ENCODE data around the gene GFER.

GFER gene

DNA sequence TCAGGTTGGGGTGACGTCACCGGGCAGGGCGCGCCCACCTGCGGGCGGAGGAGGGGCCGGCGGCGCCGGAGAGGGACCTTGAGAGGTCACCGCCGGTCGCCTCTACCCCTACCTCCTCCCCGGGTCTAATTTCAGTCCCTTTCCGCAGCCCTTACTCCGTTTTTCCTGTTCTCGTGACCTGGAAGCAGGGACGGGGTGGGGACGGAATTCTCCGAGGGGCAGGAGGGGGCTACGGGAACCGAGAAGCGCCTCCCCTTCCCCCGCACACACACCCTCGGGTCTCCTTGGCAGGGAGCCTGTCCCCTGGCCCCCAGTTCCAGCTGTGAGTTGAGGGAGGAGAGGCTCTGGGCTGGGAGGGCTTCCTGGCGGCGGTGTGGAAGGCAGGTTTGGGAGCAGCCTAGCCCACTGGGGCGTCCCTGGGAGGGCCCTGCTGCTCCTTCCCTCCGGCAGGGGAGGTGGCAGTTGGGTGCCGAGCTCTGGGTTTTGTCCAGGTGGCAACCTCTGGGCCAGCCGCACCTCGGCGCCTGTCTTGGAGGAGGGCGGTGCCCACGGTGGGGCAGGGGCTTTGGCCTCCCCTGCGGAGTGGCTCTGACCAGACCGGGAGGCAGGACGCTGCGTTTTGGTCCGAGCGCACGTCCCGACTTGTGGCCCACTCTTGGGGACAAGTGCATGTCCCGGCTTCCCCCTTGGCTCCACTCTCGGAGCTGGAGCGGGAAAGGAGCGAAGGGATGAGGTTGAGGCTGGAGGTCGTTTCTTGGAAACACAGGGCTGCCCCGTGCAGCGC lies 6.5 kb downstream of the GFER start:
- DNase-seq (ENCODE audit: low spot score), result no peak

DNA sequence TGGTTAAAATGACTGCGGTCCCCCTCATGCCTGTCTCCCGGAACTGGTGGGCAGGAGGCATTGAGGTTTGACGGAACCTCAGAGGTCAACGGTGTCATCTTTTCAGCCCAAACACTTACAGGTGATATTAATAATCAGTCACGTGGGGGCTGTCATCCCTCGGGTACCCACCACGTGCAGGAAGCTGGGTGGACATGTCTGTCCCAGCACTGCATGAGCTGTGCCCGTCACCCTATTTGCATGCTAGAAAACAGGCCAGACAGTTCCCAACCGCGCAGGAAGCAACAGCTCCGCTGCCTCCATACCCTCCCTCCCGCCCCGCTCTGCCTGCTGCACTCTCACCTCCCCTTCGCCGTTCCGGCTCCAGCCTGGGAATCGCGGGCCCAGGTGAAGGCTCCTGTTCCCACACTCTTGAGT lies 7.2 kb downstream of the GFER start:
- DNase-seq (ENCODE audit: low spot score), result no peak

GRCh38 chr16:1991588-1991947 lies 7.6 kb downstream of the GFER start:
- DNase-seq (ENCODE audit: low spot score), result no peak

GRCh38 chr16:1991948-1992703 lies 8.1 kb downstream of the GFER start:
- DNase-seq (ENCODE audit: low spot score), result peak; percentile 83

GRCh38 chr16:1992704-1993317 lies 8.8 kb downstream of the GFER start:
- no peak for DNase-seq (ENCODE audit: low spot score)

DNA sequence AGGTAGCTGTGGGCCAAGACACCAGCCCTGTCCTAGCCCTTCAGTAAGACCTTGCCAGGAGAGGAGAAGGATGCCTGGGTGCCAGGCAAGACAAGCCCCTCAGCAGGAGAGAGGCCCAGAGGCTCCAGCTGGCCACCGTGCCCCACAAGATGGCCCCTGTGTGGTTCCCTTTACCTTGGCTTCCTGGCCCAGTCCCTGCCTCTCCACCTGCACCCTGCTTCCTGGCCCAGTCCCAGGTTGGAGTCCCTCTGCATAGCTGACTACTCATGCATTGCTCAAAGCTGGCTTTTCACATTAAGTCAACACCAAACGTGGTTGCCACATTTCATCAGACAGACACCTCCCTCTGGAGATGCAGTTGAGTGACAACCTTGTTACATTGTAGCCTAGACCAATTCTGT lies 9.7 kb downstream of the GFER start:
- no peak for DNase-seq (ENCODE audit: low spot score)

DNA sequence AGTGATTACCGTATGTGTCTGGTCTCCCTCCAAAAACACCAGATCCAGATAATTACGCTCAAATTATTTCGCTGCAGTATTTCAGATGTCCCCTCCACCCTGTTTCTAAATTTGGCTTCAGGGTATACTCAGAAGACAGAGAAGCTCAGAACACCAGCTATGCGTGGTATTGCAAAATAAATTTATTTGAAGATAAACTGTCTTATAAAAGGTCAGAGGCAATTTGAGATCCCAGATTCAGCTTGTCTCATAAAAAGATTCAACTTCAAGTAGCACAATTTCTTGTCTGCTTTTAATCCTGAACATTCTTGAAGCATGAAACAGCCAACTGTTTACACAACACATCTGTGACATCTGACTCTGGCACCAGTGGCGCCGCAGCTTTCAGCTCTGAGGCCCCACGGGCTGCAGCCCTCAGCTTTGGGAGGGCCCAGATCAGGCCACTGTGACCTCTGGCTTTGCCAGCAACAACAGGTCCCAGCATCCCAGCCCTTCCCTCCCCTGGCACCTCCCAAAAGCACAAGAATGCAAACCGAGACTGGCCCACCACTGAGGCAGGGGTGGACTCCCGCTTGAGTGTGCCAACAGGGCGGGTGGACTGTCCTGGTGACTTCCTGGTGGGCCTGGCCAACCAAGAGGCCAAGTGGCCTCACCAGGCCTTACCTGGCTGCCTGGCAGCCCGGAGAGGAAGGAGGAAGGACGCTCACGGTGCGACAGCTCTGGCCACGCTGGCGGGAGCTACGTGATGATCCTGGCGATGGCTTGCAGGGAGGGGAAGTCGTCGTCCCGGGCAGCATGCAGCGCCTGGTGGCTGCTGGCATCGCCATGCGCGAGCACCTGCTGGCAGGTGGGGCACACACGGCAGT lies 13.7 kb downstream of the GFER start:
- DNase-seq (ENCODE audit: low spot score), result no peak

DNA sequence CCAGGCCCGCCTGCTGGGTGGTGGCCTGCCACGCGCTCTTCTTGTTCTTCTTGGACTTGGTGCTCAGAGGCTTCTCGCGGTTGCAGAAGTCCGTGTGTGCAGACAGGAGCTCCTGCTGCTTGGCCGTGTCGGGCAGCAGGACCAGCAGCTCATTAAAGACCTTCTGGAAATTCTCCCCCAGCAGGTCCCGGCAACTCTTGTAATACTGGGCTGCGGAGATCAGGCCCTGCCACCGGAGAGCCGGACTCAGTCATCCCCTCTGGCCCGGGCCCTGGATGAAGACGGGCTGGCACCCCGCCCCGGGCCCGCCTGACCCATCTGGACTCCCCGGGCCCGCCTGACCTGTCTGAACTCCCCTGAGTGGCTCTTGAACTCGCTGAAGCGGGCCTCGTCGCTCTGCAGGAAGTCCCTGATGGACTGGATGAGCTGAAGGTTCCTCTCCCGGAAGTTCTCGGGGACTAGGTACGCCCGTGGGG lies 14.4 kb downstream of the GFER start:
- DNase-seq (ENCODE audit: low spot score), result no peak

- no peak for DNase-seq (ENCODE audit: low spot score)
Measured at GRCh38 chr16:1998852-1999801, 15.1 kb downstream of the GFER start.

GRCh38 chr16:1999866-2000514 lies 16.0 kb downstream of the GFER start:
- no peak for DNase-seq (ENCODE audit: low spot score)

DNA sequence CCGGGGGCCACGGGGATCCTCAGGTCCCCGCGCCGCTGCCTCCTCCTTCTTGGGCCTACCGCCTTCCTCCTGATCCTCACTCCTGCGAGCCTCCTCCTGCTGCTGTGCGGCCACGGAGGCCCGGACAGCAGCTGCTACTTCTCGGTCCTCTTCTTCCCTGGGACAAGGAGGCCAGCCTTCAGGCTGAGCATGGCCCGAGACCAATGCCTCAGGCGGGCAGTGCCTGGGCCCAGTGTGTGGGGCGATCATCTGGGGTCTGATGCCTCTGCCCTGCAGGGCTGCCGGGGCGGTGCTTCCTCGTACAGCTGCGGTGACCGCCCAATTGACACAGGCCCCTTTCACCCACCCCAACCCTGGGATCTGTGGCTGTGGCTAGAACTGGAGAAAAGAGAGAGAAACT lies 17.0 kb downstream of the GFER start:
- no peak for DNase-seq (ENCODE audit: low spot score)

DNA sequence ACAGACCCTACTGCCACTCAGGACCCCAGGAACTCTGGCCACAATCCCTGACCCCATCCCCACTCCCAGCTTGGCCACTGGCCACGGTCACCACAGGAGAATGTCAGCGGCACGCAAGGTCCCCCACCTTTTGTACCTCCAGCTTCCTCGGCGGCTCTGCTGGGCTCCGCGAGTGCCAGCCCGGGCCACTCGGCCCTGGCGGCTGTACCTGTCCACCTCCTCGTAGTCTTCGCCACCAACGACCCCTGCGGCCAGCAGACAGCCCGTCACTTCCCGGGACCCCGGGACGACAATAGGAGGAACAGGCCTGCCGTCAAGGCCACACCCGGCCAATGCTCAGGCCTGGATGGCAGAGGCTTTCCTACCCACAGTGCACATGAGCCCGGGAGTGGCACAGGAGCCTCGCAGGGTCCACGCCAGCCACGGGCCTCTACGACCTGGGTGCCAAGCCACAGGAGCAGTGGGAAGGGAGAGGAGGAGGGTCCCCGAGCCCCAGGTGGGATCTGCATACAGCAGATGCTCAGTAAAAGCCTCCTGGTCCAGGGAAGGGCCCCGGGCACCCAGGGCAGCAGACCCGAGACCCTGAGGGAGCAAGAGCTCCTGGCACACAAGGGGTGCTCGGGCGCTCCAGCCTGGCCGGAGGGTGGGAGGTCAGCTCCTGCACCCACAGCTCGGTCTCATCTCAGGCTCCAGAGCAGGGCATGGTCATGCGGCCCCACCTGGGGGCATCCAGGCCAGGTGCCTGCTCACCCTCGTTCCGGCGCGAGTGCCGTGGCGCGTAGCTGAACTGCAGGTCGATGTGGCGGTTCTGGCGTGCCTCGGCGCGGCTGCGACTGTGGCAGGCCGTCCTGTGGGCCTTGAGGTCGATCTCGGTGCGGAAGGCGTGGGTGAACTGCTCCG lies 17.7 kb downstream of the GFER start:
- no peak for DNase-seq (ENCODE audit: low spot score)

GRCh38 chr16:2002406-2003230 lies 18.6 kb downstream of the GFER start:
- DNase-seq (ENCODE audit: low spot score), result no peak

GRCh38 chr16:2003231-2003826 lies 19.3 kb downstream of the GFER start:
- no peak for DNase-seq (ENCODE audit: low spot score)

DNA sequence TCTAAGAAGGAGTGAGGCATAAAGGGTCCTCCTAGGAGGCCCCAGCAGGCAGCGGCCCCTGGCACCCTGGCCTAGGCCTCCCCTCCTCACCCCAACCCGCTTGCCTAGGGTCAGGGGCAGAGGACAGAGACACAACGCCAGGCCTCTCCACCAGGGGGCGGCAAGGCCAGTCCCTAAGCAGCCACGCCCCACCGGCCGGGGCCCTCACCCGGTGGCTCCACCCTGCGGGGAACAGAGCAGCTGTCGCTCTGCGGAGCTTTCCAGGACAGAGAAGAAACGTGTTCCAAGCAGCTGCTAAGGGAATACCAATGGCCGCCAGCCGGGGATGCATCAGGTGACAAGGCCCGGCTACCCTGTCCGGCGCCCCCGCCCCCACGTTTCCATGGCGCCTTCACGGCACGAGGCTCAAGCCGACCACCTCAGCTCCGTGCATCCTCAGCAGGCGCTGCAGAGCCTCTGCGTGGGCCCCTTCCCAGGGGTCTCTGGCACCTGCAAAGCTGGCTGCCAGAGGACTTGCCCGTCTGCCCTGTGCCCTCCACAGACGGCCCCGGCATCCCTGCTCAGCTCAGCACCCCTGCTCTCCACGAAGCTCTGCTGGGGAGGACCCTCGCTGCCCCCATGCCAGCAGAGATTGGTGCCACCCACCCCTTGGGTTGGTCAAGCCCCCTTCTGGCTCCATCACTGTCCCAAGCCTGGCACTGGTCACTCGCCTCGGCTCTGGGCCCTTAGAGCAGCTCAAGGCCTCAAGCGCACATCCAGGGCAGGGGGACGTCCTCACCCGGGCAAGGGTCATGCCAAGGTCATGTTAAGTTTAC lies 20.0 kb downstream of the GFER start:
- peak; percentile 73 for DNase-seq (ENCODE audit: low spot score)

DNA sequence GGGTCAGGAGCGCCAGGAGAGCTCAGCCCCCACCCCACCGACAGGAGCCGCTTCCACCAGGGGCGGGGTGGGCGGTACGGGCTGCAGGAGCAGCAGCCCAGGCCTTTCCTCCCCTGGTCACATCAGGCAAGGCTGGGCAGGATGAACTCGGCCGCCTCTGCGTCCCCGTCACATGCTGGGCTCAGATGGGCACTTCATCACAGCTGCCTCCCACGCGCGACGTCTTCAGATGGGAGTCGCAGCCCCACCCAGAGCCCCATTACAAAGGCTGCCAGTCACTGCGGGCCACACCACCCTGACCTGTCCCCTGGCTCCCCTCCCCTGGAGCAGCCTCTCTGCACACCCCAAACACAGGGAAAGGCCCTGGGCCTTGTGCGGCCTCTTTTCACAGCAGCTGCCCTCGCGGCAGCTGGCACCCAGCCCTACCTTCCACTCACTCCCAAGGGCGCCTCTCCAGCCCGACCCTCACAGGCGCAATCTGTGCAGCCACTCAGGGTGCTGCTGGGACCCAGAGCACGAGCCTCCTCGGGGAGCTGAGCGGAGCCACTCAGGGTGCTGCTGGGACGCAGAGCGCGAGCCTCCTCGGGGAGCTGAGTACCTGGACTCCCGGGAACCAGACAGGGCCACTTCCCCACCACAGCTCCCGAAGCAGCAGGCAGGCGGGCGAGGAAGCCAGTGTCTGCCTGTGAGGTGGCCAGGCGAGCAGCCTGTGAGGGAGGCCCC lies 21.0 kb downstream of the GFER start:
- no peak for DNase-seq (ENCODE audit: low spot score)
